Activated T-cell treated with anti-CD3 and anti-CD28 coated beads, Interleukin-2, amount 50 U/mL, for 4 hours (primary cell): ENCODE measurements around the gene PITPNC1. TPM values are rescaled to one million over a fixed set of nuclear protein-coding genes. Genes with fewer than 3 reads are reported as not detected.
"Not testable (repeated sequence)": the region's sequence is repeated elsewhere in the genome, so short reads cannot be mapped to it uniquely, and the experiment has no call there.

Experiments
- ATAC-seq, 2 donors: fragments of 200-7000 bp; cut with Tn5 transposase; one replicate each; pipeline ENCODE4 v1.10.0; 2021
- DNase-seq: peaks from one replicate; pipeline ENCODE4 v3.0.0-alpha.2; 2020
- H3K27me3 Mint-ChIP-seq: one replicate; pipeline ENCODE4 v1.8.0; 2021; ENCODE audit warnings: low read depth, mixed read lengths
- H3K36me3 Mint-ChIP-seq: one replicate; pipeline ENCODE4 v1.8.0; 2022; ENCODE audit warnings: mixed read lengths; ENCODE audit not compliant: insufficient read depth
- H3K4me1 Mint-ChIP-seq: one replicate; pipeline ENCODE4 v1.8.0; 2021; ENCODE audit warnings: low read depth, mixed read lengths
- H3K4me3 Mint-ChIP-seq: one replicate; pipeline ENCODE4 v1.8.0; 2021; ENCODE audit warnings: mild to moderate bottlenecking, moderate library complexity, mixed read lengths
- H3K9me3 Mint-ChIP-seq: one replicate; pipeline ENCODE4 v1.8.0; 2021; ENCODE audit warnings: mixed read lengths
- total RNA-seq, 3 donors: library from RNA; stranded (reverse); gene quantifications; one replicate each; pipeline ENCODE4 v1.2.1, GENCODE V29; 2021

The PITPNC1 gene
- total RNA-seq, 3 donors from 2014 or later: 14.3 to 28.0 (median 19.7) TPM

DNA sequence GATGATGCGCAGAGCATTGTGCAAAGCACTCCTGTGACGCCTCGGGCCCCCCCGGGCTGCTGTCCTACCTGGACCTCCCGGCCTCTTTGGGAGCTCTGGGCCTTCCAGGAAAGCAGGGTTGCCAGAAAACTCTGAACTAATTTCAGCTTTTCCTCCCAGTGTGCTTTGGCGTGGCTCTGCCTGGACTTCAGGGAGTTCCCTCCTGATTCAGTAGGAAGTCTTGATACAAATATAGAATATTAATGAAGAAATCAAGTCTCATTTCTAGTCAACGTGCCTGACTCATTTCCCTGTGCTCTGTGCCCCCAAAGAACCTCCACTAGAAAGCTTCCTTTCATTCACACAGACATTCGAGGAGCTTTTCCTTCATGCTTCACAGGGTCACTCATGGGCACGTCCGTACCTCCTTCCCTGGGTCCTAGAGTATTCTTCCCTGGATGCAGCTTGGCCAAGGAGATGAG, 256.7 kb downstream of the PITPNC1 start:
- H3K4me3 Mint-ChIP-seq: no peak overlapping the region
- peaks cover 33% of the 10 kb centered on the region for H3K36me3 Mint-ChIP-seq
- H3K9me3 Mint-ChIP-seq: no peaks in the 10 kb centered on the region
- no peaks in the 10 kb centered on the region for H3K4me1 Mint-ChIP-seq
- DNase-seq (no peak), ATAC-seq (no peak)
- no peaks in the 10 kb centered on the region for H3K27me3 Mint-ChIP-seq

DNA sequence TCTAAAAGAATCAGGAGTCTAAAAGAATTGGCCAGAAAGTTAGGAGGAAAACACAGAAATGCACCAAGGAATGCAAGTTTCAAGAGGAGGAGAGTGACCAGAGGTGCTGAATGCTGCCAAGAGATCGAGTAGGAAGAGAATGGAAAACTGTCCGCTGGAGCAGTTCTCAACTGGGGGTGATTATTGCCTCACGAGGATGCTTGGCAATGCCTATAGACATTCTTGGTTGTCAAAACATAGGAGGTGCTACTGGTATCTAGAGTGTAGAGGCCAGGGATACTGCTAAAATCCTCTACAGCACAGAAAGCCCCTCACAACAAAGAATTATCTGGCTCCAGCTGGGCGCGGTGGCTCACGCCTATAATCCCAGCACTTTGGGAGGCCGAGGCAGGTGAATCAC, 258.6 kb downstream of the PITPNC1 start:
- DNase-seq (no peak), ATAC-seq (no peak)
- Mint-ChIP-seq H3K4me3 (no peak overlapping the region), H3K9me3 (no peaks in the 10 kb centered on the region), H3K36me3 (peaks cover 33% of the 10 kb centered on the region), H3K4me1 (no peaks in the 10 kb centered on the region), H3K27me3 (no peaks in the 10 kb centered on the region)

DNA sequence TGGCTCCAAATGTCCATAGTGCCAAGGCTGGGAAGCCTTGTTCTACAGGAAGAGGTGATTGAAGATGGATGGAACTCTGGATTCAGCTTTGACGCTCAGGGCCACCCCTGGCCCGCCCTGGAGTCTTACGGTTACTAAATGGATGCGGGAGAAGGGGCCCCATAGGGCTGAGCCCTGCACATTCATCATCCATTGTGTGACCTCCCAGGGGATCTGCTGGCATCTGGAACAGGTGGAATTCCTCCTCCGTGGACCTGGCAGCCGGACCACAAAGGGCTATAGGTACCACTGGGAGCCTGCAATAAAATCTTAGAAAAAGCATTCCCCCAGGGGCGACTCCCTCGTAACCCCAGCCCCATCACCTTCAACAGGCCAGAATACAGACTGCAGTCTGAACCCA, 259.2 kb downstream of the PITPNC1 start:
- Mint-ChIP-seq H3K36me3 (peaks cover 33% of the 10 kb centered on the region), H3K4me3 (no peak overlapping the region), H3K9me3 (no peaks in the 10 kb centered on the region), H3K27me3 (no peaks in the 10 kb centered on the region), H3K4me1 (no peaks in the 10 kb centered on the region)
- DNase-seq (no peak), ATAC-seq (no peak)

DNA sequence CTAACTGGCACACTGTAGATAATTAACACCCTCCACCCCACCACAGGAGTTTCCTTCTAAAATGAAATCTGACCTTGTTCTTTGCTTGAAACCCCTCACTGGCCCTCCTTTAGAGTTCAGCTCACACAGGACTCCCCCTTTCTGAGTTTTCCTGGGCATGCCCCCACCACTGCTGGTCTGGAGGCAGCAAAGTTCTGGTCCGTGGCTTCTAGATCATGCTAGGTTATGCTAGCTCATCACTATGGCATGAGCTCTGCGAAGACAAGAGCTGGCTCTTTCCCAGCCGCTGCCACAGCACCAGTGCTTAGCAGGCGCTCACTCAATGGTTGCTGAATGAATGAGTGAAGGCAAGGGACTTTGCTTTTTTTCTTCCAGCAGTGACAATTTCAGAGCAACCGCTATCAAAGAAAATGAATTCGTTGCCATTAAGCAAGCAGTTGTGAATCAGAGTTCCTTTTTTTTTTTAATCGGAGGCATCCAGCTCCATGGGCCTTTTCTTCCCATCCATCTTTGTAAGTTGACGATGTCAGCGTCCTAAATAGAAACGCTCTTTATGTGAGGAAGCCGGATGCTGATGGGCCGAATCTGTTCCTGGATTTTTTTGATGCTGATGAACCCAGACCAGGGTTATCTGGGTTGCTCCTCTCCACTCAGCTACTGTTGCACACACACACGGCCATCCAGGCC, 259.9 kb downstream of the PITPNC1 start:
- H3K4me3 Mint-ChIP-seq: no peak overlapping the region
- no peaks in the 10 kb centered on the region for H3K9me3 Mint-ChIP-seq
- peaks cover 31% of the 10 kb centered on the region for H3K36me3 Mint-ChIP-seq
- no peaks in the 10 kb centered on the region for H3K27me3 Mint-ChIP-seq
- ATAC-seq: no peak
- no peak for DNase-seq
- no peaks in the 10 kb centered on the region for H3K4me1 Mint-ChIP-seq

DNA sequence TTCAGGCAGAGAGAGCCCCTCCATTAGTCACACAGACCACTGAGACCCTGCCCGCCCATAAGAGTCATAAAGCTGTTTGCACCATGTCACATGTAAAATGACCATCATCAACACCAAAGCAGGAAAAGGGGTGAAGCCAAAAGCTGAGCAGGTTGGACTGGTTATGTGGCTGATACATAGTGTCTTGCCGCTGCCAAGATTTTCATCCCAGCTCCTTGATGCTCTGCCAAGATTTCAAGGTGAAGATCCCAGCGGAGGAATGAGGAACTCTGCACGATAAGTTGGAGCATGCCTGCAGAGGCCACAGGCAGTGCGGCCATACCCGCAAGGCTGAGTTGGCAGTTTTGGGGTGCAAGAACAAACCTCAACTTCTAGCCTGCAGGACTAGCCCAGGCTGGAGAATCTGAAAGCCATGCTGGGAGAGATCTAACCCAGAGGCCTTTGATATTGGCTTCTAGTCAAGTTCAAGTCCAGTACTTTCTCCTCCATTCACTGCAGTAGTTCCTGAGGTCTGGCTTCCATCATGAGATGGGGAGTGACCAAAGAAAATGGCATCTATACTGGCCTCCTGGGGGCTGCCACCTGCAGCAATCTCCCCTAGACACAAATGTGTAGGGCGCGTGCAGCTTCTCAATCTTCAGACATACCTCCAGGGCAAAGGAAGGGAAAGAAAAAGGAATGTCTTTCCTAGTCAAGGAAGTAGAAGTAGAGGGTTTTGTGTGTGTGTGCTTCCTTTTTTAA, 261.0 kb downstream of the PITPNC1 start:
- Mint-ChIP-seq H3K4me1 (no peaks in the 10 kb centered on the region), H3K36me3 (peaks cover 33% of the 10 kb centered on the region), H3K9me3 (no peaks in the 10 kb centered on the region), H3K27me3 (no peaks in the 10 kb centered on the region), H3K4me3 (no peak overlapping the region)
- DNase-seq: no peak
- ATAC-seq: no peak

DNA sequence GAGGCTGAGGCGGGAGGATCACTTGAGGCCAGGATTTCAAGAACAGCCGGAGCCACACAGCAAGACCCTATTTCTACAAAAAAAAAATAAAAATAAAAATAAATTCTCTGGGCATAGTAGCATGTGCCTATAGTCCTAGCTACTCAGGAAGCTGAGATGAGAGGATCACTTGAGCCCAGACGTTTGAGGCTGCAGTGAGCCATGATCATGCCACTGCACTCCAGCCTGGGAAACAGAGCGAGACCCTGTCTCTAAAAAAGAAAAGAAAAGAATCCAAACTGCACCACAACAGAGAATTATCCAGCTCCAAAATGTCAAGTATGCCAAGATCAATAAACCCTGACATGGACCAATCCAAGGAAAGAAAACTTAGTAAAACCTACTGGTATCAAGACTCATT, 261.8 kb downstream of the PITPNC1 start:
- Mint-ChIP-seq H3K4me1 (no peaks in the 10 kb centered on the region), H3K4me3 (no peak overlapping the region), H3K36me3 (peaks cover 32% of the 10 kb centered on the region), H3K27me3 (no peaks in the 10 kb centered on the region), H3K9me3 (no peaks in the 10 kb centered on the region)
- ATAC-seq (no peak), DNase-seq (no peak)

DNA sequence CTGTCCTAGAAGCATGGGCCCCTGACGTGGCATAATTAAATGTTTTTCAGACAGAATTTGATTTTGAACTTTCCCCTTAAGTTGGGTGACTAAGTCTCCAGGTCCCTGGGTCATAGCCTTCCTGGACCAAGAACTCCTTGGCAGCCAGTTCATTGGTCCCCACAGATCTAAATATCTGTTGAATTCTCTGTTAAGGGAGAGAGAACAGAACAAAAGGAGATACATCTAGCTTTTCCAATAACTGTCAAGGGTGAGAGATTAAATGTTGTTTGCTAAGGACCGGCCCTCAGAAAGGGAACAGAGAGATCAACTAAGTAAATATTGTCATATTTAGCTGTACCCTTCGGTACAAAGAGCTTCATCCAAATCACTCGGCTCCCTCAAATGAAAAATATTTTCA, 262.5 kb downstream of the PITPNC1 start:
- no peak for ATAC-seq
- peaks cover 29% of the 10 kb centered on the region for H3K36me3 Mint-ChIP-seq
- H3K4me1 Mint-ChIP-seq: no peaks in the 10 kb centered on the region

DNA sequence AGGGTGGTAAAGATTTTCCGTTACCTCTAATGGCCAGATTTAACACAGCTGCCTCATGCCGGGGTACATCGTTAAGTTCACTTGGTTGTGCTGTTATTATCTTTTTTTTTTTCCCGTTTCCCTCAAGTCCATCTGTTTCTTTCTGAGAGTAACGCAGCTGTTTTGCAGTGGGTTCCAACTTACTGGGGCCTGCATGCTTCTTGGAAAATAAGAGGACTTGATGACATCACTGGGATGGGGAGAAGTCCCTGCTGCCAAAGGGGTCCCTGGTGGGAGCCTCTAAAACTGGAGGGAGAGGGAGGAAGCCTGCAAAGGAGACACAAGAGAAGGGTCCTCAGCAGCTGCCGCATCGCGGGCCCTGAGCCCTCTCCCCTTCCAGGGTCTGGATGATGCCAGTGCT, 262.9 kb downstream of the PITPNC1 start:
- Mint-ChIP-seq H3K4me1 (no peaks in the 10 kb centered on the region), H3K9me3 (no peaks in the 10 kb centered on the region), H3K36me3 (peaks cover 29% of the 10 kb centered on the region), H3K4me3 (no peak overlapping the region), H3K27me3 (no peaks in the 10 kb centered on the region)
- ATAC-seq (no peak), DNase-seq (no peak)

More for the DNA sequence above, 262.5 kb downstream of the PITPNC1 start:
- Mint-ChIP-seq H3K9me3 (no peaks in the 10 kb centered on the region), H3K4me3 (no peak overlapping the region), H3K27me3 (no peaks in the 10 kb centered on the region)
- no peak for DNase-seq

DNA sequence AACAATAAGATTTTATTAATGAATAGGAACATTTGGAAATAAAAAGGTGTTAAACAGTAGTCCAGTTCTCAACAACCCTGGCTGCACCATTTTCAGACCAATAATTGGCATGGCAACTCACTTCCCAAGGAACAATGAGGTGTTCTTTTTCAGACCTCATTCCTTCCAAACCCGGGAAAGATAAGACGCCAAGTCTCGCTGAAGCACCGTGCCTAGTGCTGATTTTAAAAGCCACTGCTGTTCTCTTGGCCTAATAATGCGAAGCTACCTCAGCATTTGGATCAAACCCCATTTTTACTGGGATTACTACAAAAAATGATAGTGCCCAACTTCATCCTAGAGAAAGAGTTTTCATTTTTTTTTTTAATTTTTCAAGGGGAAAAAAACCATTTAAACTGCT, 265.4 kb downstream of the PITPNC1 start:
- no peak for ATAC-seq
- Mint-ChIP-seq H3K4me3 (no peak overlapping the region), H3K27me3 (no peaks in the 10 kb centered on the region), H3K4me1 (no peaks in the 10 kb centered on the region), H3K36me3 (peaks cover 12% of the 10 kb centered on the region), H3K9me3 (no peaks in the 10 kb centered on the region)
- no peak for DNase-seq

DNA sequence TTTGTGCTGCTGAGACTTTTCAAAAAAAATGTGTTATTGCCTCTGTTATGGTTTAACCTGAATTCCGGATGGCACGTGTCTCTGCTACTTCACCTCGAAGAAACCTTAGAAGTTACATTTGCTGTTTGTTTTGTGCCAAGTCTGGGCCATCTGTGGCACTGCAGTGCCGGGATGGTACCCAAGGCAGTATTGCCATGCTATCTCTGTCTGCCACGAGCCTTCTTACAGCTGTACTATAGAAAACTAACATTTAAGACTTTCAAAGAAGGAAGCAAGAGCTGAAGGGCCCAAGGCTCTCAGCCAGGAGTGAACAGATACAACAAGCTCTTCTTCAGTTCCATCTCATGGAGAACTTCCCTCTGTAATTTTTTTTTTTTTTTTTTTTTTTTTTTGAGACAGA, 267.0 kb downstream of the PITPNC1 start:
- H3K4me3 Mint-ChIP-seq: no peak overlapping the region
- peaks cover 9% of the 10 kb centered on the region for H3K36me3 Mint-ChIP-seq
- DNase-seq (no peak), ATAC-seq (no peak)
- H3K9me3 Mint-ChIP-seq: no peaks in the 10 kb centered on the region
- H3K27me3 Mint-ChIP-seq: no peaks in the 10 kb centered on the region
- H3K4me1 Mint-ChIP-seq: peaks cover 6% of the 10 kb centered on the region

DNA sequence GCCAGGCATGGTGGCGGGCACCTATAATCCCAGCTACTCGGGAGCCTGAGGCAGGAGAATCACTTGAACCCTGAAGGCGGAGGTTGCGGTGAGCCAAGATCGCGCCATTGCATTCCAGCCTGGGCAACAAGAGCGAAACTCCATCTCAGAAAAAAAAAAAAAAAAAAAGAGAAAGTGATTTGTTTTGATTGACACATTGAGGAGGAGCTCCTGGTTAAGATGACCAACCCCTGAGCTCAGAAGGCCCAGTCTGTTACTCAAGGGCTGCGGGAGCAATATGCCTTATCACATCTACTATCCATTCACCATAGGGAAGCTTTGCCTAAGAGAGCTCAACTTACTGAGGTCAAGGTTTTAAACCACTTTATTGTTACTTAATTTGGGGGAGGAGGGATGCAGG, 268.1 kb downstream of the PITPNC1 start:
- not testable (repeated sequence) for H3K9me3 Mint-ChIP-seq, H3K36me3 Mint-ChIP-seq, H3K4me1 Mint-ChIP-seq, H3K4me3 Mint-ChIP-seq, ATAC-seq, H3K27me3 Mint-ChIP-seq, DNase-seq

DNA sequence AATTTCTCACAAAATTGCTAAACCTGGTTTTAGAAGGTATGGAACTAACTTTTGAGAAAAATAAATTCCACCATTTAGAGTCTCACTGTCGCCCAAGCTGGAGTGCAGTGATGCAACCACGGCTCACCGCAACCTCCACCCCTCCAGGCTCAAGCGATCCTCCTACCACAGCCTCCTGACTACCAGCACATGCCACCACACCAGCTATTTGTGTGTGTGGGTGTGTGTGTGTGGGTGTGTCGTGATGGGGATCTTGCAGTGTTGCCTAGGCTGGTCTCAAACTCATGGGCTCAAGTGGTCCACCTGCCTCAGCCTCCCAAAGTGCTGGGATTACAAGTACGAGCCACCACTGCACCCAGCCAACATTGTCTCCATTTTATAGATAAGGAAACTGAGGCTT, 269.4 kb downstream of the PITPNC1 start:
- no peaks in the 10 kb centered on the region for H3K27me3 Mint-ChIP-seq
- no peak for DNase-seq
- ATAC-seq: no peak
- H3K9me3 Mint-ChIP-seq: no peaks in the 10 kb centered on the region
- peaks cover 10% of the 10 kb centered on the region for H3K36me3 Mint-ChIP-seq
- no peak overlapping the region for H3K4me3 Mint-ChIP-seq
- H3K4me1 Mint-ChIP-seq: peaks cover 11% of the 10 kb centered on the region

DNA sequence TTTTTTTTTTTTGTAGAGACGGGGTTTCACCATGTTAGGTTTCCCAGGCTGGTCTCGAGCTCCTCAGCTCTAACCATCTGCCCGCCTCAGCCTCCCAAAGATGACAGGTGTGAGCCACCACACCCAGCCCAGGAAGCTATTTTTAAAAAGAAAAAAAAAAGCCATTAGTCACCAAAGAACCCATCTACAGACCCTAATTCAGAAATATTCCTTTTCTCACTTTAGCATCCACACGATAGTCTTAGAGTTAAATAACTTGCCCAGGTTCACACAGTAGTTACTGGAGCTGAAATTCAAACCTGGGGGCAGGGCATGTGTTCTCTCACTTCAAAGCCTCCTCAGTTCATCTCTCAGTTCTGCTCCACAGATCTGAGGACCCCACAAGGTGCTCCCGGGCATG, 270.4 kb downstream of the PITPNC1 start:
- no peaks in the 10 kb centered on the region for H3K9me3 Mint-ChIP-seq
- H3K4me3 Mint-ChIP-seq: no peak overlapping the region
- H3K4me1 Mint-ChIP-seq: peaks cover 13% of the 10 kb centered on the region
- no peaks in the 10 kb centered on the region for H3K27me3 Mint-ChIP-seq
- ATAC-seq: no peak
- DNase-seq: no peak
- peaks cover 10% of the 10 kb centered on the region for H3K36me3 Mint-ChIP-seq

DNA sequence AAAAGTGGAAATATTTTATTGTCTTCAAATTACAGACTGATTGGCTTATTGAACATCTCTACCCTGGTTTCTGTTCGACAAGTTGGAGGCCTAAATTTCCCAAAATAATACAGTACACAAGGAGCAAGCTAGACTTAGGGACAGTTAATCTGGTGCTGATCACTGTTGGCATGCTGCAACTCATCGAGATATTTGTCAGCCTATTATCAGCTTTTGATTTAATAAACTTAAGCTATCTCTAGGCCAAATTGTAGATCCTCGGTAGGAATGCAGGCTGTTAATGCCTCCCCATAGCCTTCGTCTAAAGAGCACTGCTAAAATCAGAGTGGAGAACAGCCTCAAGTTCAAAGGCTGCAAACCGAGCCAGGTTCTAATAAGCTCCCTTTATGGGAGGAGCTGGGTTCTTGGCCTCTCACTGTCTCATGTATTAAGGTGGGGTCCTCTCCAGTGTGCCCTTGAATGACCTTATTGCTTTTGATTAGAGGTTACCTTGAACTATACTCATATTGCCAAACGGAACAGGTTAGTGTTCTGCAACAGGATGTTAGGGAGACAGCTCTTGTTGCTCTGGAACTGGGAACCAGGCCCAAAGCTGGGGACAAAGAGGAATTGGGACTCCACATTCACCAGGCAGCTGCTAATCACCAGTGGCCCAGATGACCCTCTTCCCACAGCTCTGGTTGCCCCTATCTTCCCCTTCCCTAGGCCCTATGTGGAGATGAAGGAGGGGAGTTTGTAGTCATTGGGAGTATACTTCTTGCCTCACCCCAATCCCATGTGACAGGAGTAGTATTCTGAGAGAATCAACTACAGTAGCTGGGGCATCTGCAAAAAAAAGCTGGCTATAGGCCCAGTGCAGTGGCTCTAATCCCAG, 271.2 kb downstream of the PITPNC1 start:
- H3K9me3 Mint-ChIP-seq: no peaks in the 10 kb centered on the region
- no peak overlapping the region for H3K4me3 Mint-ChIP-seq
- peaks cover 16% of the 10 kb centered on the region for H3K36me3 Mint-ChIP-seq
- ATAC-seq (no peak), DNase-seq (no peak)
- no peaks in the 10 kb centered on the region for H3K27me3 Mint-ChIP-seq
- peaks cover 13% of the 10 kb centered on the region for H3K4me1 Mint-ChIP-seq
